GM12878 (cell line): ENCODE measurements around the gene CXCR6. TPM values are rescaled to one million over a fixed set of nuclear protein-coding genes. Genes with fewer than 3 reads are reported as not detected.

Experiments
- ATAC-seq: fragments of 200-7000 bp; cut with Tn5 transposase; 3 replicates; pipeline ENCODE4 v1.9.1; 2020; ENCODE audit warnings: mild to moderate bottlenecking, moderate library complexity
- BruUV-seq: library from RNA; stranded (reverse); fragments of 400-500 nt; replicated peaks from 2 replicates; lab custom pipeline; 2021; lab: Mats Ljungman, UMichigan
- CTCF ChIA-PET: fragments of 300-600 bp; sonication (Branson Sonifier 250); formaldehyde crosslinking; extraction: SDS; loops from one replicate; lab custom pipeline; 2021; ENCODE audit warnings: inconsistent platforms; lab: Yijun Ruan, JAX
- POLR2A ChIA-PET: fragments of 350-600 bp; formaldehyde crosslinking; extraction: SDS; loops from one replicate; lab custom pipeline; 2021; ENCODE audit warnings: inconsistent platforms; lab: Charles Lee
- RAD21 ChIA-PET: fragments of 300-600 bp; sonication (Branson Sonifier 250); formaldehyde crosslinking; loops from one replicate; lab custom pipeline; 2023; ENCODE audit warnings: antibody characterized with exemption; ENCODE audit not compliant: unreplicated experiment; lab: Charles Lee
- SMC1A ChIA-PET: fragments of 300-600 bp; sonication (Branson Sonifier 250); formaldehyde crosslinking; loops from one replicate; lab custom pipeline; 2023; ENCODE audit not compliant: unreplicated experiment, uncharacterized antibody; lab: Charles Lee
- DNase-seq: peaks from one replicate; pipeline ENCODE4 v3.0.0-alpha.2; 2011; ENCODE audit warnings: low read depth, low spot score
- FAIRE-seq: peaks from 3 replicates; lab custom pipeline; 2011; peaks lifted over from hg19 to GRCh38; lab: Jason Lieb, UNC
- H2AFZ ChIP-seq: 2 replicates; pipeline ENCODE4 v1.6.0; 2011; ENCODE audit warnings: low read depth, low read length, control low read depth; ENCODE audit not compliant: control insufficient read depth
- H3K27ac ChIP-seq: 2 replicates; pipeline ENCODE4 v1.5.1; 2011; ENCODE audit warnings: control low read depth; ENCODE audit not compliant: control insufficient read depth, insufficient read depth
- H3K27me3 ChIP-seq, 2 experiments: replicated peaks in 1 of 2; 2 replicates each; pipeline versions ENCODE4 v1.6.0 to v1.6.1; 2011; ENCODE audit warnings: low read length in 1 of 2; ENCODE audit not compliant: control insufficient read depth in 2 of 2, insufficient read depth in 2 of 2
- H3K36me3 ChIP-seq, 2 experiments: 2 replicates each; pipeline ENCODE4 v1.5.1; 2011; ENCODE audit warnings: low read length in 1 of 2; ENCODE audit not compliant: control insufficient read depth in 2 of 2, insufficient read depth in 2 of 2
- H3K4me1 ChIP-seq: 2 replicates; pipeline ENCODE4 v1.6.1; 2011; ENCODE audit warnings: mild to moderate bottlenecking, low read length, moderate library complexity, mixed read lengths; ENCODE audit not compliant: control insufficient read depth, insufficient read depth
- H3K4me2 ChIP-seq: 2 replicates; pipeline ENCODE4 v1.6.0; 2011; ENCODE audit warnings: control low read depth; ENCODE audit not compliant: control insufficient read depth, insufficient read depth
- H3K4me3 ChIP-seq: fragments of 200-600 bp; sonication (generic); 2 replicates; pipeline ENCODE4 v1.5.1; 2016
- H3K79me2 ChIP-seq: 2 replicates; pipeline ENCODE4 v1.6.0; 2011; ENCODE audit warnings: low read length; ENCODE audit not compliant: control insufficient read depth, insufficient read depth
- H3K9ac ChIP-seq: 2 replicates; pipeline ENCODE4 v1.8.0; 2011; ENCODE audit warnings: low read length, control low read depth, mixed read lengths; ENCODE audit not compliant: control insufficient read depth, insufficient read depth
- H3K9me3 ChIP-seq: replicated peaks from 3 replicates; pipeline ENCODE4 v1.5.1; 2011; ENCODE audit warnings: mild to moderate bottlenecking, low read length; ENCODE audit not compliant: control insufficient read depth, insufficient read depth
- H4K20me1 ChIP-seq: 2 replicates; pipeline ENCODE4 v1.6.0; 2011; ENCODE audit not compliant: control insufficient read depth, insufficient read depth
- CBFB ChIP-seq: IDR thresholded peaks from 2 replicates; pipeline ENCODE4 v1.6.1; 2016; ENCODE audit warnings: antibody characterized with exemption, low read depth
- E2F4 ChIP-seq: IDR thresholded peaks from 2 replicates; pipeline ENCODE4 v1.6.1; 2012; ENCODE audit warnings: low read depth, low read length, improper control_type of control experiment
- RFX5 ChIP-seq: IDR thresholded peaks from 2 replicates; pipeline ENCODE4 v1.6.1; 2011; ENCODE audit warnings: low read depth, low read length, improper control_type of control experiment
- ZBTB11 ChIP-seq: fragments of 450-650 bp; formaldehyde crosslinking; IDR thresholded peaks from 2 replicates; pipeline ENCODE4 v1.5.0; 2022; ENCODE audit warnings: mild to moderate bottlenecking, missing genetic modification characterization
- whole genome bisulfite sequencing: methylation state at CpG from one replicate; pipeline ENCODE4 v1.1.6; 2016; ENCODE audit warnings: low lambda C conversion rate; ENCODE audit not compliant: insufficient replicate concordance, insufficient coverage; ENCODE audit errors: missing lambda C conversion rate; 5-methylcytosine and 5-hydroxymethylcytosine counted together
- in situ Hi-C: fragments of 300-500 bp; cut with MboI; formaldehyde crosslinking; loops from 9 replicates; pipeline ENCODE4 v1.14.3; 2018; ENCODE audit warnings: mixed read lengths
- intact Hi-C: fragments of 100-400 bp; cut with micrococcal nuclease; formaldehyde crosslinking; loops from one replicate; pipeline ENCODE4 v1.14.2; 2022; ENCODE audit not compliant: unreplicated experiment
- polyA plus RNA-seq, 11 experiments: library from polyadenylated mRNA; depleted of rRNA in 4 of 11; unstranded in 6 of 11; stranded (reverse) in 5 of 11; fragments of >200 nt; fragmentation: Nextera tagmentation in 4 of 11; fragmentation: Illumina TruSeq in 1 of 11; extraction: Ambion mirVana in 4 of 11; extraction: Trizol in 1 of 11; gene quantifications; 1 replicate in 1 of 11; 2 replicates in 10 of 11; pipeline versions ENCODE4 v1.2.1 to v1.2.3, GENCODE V29; 2011 to 2016; ENCODE audit warnings: inconsistent platforms in 2 of 11, missing spikeins in 2 of 11, low read depth in 1 of 11
- total RNA-seq, 4 experiments: library from RNA; depleted of rRNA in 3 of 4; stranded (reverse); fragments of >200 nt in 3 of 4; fragmentation: Illumina TruSeq in 1 of 4; extraction: Trizol in 1 of 4; gene quantifications; 2 replicates each; pipeline versions ENCODE4 v1.2.1 to v1.2.3, GENCODE V29; 2013 to 2021
- TF ChIP-seq, protein P1 (sequence below): fragments of 450-650 bp; IDR thresholded peaks from 2 replicates; pipeline ENCODE4 v1.6.1; 2017; ENCODE audit warnings: borderline replicate concordance
- TF ChIP-seq, protein P2 (sequence below): fragments of 150-350 bp; IDR thresholded peaks from 2 replicates; pipeline ENCODE4 v1.6.1; 2014; ENCODE audit warnings: mild to moderate bottlenecking, low read depth, low read length

Gene CXCR6
- total and polyA plus RNA-seq, 10 of the 15 experiments (the other 5 are each of a cell fraction or from before 2014, with no cell fraction given), result 0.04 to 0.20 (median 0.12) TPM; not detected in 5

DNA sequence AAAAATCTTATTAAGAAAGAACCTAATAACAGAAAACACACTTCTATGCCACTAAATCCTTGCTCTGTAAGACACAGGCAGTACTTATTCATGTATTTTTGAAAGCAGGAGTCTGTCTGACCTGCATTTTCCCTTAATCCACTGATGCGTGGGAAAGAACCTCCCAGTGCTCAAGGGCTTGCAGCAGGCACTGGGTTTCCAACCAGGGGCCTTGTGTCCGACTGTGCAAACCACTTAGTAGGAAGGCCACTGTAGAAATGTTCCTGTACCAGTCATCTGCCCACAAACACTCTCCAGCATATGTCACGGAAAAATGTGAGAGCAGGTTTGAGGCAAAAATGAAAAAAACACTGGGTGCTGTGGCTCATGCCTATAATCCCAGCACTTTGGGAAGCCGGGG lies 12.4 kb downstream of the CXCR6 start:
- Histone ChIP-seq H3K4me2 (no peak overlapping the region), H3K9me3 (no peaks in the 10 kb centered on the region), H2AFZ (no peak overlapping the region), H3K36me3 (peaks cover 21 to 40% of the 10 kb centered on the region in 2 experiments), H3K4me3 (no peak overlapping the region), H3K27ac (no peak overlapping the region)
- DNase-seq (no peak), ATAC-seq (no peak)
- intact Hi-C loops, result no loop called here
- whole genome bisulfite sequencing, result 95% methylated on average over 4 of the region's 4 CpGs
- ChIA-PET SMC1A (interaction anchor here (4.3 kb wide), 1 partner anchor 38 kb away, joined by 22 read pairs; no protein-coding TSS in a partner anchor), CTCF (interaction anchor here (2.3 to 8.4 kb wide), 2 partner anchors 16 to 123 kb away, joined by 10 to 90 read pairs; no protein-coding TSS in a partner anchor), RAD21 (no interaction called here), POLR2A (interaction anchor here (0.9 kb wide), 1 partner anchor 25 kb away, joined by 3 read pairs; no protein-coding TSS in a partner anchor)
- TF ChIP-seq E2F4, result no peak
- TF ChIP-seq CBFB, result no peak
- TF ChIP-seq, protein P1, sequence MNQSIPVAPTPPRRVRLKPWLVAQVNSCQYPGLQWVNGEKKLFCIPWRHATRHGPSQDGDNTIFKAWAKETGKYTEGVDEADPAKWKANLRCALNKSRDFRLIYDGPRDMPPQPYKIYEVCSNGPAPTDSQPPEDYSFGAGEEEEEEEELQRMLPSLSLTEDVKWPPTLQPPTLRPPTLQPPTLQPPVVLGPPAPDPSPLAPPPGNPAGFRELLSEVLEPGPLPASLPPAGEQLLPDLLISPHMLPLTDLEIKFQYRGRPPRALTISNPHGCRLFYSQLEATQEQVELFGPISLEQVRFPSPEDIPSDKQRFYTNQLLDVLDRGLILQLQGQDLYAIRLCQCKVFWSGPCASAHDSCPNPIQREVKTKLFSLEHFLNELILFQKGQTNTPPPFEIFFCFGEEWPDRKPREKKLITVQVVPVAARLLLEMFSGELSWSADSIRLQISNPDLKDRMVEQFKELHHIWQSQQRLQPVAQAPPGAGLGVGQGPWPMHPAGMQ, result no peak
- no peak for TF ChIP-seq ZBTB11 (CRISPR knock-in tag)
- TF ChIP-seq, protein P2, sequence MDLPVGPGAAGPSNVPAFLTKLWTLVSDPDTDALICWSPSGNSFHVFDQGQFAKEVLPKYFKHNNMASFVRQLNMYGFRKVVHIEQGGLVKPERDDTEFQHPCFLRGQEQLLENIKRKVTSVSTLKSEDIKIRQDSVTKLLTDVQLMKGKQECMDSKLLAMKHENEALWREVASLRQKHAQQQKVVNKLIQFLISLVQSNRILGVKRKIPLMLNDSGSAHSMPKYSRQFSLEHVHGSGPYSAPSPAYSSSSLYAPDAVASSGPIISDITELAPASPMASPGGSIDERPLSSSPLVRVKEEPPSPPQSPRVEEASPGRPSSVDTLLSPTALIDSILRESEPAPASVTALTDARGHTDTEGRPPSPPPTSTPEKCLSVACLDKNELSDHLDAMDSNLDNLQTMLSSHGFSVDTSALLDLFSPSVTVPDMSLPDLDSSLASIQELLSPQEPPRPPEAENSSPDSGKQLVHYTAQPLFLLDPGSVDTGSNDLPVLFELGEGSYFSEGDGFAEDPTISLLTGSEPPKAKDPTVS, result no peak
- TF ChIP-seq RFX5, result no peak
- TF ChIP-seq, all 136 proteins: peak for 0
- in situ Hi-C loops, result no loop called here
- no peaks in the 10 kb centered on the region for H3K27me3 ChIP-seq
- no peak overlapping the region for H3K9ac ChIP-seq
- H3K79me2 ChIP-seq, result no peaks in the 10 kb centered on the region
- no peaks in the 10 kb centered on the region for H3K4me1 ChIP-seq
- no TSS peak for BruUV-seq
- H4K20me1 ChIP-seq, result no peaks in the 10 kb centered on the region
- no peak for FAIRE-seq
